Measurements from ENCODE around the gene DENND4C. TPM values are rescaled to one million over a fixed set of nuclear protein-coding genes. Genes with fewer than 3 reads are reported as not detected.

The DENND4C gene
- total RNA-seq, 3 donors from 2014 or later: 54.7 to 93.0 (median 72.3) TPM

DNA sequence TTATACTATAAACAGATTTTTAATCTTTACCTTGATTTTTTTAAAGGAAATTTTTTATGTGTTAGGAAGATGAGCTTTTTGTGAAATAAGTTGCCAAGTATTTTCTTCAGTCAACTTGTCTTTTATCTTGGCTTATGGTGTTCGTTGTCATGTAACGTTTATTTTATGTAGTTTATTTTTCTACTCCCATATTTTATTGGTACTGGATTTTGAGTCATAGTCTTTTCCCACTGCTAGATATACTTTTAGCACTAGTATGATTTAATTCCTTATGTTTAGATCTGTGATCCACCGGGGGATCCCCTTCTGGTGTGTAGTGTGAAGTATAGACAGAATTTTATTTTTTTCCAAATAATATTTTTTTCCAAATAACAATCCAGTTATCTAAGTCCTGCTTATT lies 54.2 kb downstream of the DENND4C start:
- ATAC-seq (peak; percentile 71), DNase-seq (no peak)
- TF ChIP-seq, protein P1, sequence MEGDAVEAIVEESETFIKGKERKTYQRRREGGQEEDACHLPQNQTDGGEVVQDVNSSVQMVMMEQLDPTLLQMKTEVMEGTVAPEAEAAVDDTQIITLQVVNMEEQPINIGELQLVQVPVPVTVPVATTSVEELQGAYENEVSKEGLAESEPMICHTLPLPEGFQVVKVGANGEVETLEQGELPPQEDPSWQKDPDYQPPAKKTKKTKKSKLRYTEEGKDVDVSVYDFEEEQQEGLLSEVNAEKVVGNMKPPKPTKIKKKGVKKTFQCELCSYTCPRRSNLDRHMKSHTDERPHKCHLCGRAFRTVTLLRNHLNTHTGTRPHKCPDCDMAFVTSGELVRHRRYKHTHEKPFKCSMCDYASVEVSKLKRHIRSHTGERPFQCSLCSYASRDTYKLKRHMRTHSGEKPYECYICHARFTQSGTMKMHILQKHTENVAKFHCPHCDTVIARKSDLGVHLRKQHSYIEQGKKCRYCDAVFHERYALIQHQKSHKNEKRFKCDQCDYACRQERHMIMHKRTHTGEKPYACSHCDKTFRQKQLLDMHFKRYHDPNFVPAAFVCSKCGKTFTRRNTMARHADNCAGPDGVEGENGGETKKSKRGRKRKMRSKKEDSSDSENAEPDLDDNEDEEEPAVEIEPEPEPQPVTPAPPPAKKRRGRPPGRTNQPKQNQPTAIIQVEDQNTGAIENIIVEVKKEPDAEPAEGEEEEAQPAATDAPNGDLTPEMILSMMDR (IDR thresholded peaks at IDR 0.05): no peak
- Histone ChIP-seq H3K9me3 (no peaks in the 10 kb centered on the region), H3K4me3 (no peak overlapping the region), H3K36me3 (ENCODE audit: low read depth) (no peaks in the 10 kb centered on the region), H3K4me1 (ENCODE audit: low read depth) (peaks cover 10% of the 10 kb centered on the region)
- intact Hi-C loops (cut with DNase I, micrococcal nuclease): no loop called here

DNA sequence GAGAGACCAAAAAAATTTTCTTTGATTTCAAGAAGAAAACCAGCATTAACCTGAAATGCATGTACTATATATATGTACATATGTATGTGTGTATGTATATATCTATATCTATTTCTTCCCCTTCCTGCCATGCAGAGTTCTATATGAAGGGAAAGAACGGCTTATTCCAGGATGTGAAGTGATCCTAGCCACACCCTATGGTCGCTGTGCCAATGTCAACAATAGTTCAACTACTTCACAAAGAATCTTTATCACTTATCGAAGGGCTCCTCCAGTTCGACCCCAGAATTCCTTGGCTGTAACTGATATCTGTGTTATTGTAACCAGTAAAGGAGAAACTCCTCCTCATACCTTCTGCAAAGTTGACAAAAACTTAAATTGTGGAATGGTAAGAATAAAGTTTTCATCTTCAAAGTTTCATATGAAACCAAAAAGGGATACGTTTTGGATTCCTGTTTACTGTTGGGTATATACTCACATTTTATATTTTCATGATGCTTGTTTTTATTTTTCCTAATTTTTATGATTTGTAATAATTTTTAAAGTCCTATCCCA lies 56.2 kb downstream of the DENND4C start:
- intact Hi-C loops (cut with DNase I, micrococcal nuclease): no loop called here
- Histone ChIP-seq H3K4me1 (ENCODE audit: low read depth) (peaks cover 10% of the 10 kb centered on the region), H3K36me3 (ENCODE audit: low read depth) (no peaks in the 10 kb centered on the region), H3K4me3 (no peak overlapping the region), H3K9me3 (no peaks in the 10 kb centered on the region)
- TF ChIP-seq, protein P1 (IDR thresholded peaks at IDR 0.05): no peak
- peak; percentile 91 for ATAC-seq
- DNase-seq: peak in 1 of 3 donors; percentile 97

DNA sequence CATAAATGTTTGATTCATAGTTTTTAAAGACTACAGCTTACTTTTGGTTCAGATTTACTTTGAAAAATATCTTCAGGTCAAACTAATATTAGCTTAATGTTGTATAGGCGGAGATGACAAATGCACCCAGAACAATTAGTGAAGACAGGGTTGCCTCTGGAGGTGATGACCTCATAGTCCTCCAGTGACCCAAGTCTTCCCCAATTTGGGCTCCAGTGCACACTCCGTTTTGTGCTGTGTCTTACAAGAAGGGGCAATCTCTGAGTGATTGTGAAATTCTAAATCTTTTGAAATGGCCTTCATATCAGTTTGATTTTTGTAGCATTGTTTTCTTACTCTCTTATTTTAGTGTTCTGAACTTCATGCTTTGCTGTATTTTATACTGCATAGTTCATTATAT lies 57.6 kb downstream of the DENND4C start:
- DNase-seq (no peak), ATAC-seq (no peak)
- TF ChIP-seq, protein P1 (IDR thresholded peaks at IDR 0.05): no peak
- H3K9me3 ChIP-seq: no peaks in the 10 kb centered on the region
- H3K4me3 ChIP-seq: no peak overlapping the region
- intact Hi-C loops (cut with DNase I, micrococcal nuclease): no loop called here
- H3K36me3 ChIP-seq (ENCODE audit: low read depth): no peaks in the 10 kb centered on the region
- H3K4me1 ChIP-seq (ENCODE audit: low read depth): peaks cover 10% of the 10 kb centered on the region

DNA sequence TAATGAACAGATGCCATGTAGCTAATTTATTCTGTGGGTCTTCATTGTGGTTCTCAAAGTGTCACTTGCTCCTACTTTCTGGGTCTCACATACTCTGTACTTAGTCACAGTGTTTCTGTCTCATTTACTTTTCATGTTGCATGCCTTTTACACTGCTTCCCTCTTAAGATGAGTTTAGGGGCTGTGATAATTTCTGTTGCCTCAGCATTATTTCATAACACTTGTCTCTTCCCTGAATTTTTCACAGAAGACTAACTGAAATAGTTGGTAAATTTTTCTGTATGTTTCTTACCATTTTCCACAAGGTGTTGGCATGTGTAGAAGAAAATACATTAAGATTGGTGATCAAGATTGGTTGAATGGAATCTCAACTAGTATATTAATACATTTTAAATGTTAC lies 59.6 kb downstream of the DENND4C start:
- Histone ChIP-seq H3K4me1 (ENCODE audit: low read depth) (peaks cover 7% of the 10 kb centered on the region), H3K4me3 (no peak overlapping the region), H3K36me3 (ENCODE audit: low read depth) (no peaks in the 10 kb centered on the region), H3K9me3 (no peaks in the 10 kb centered on the region)
- DNase-seq (no peak), ATAC-seq (no peak)
- intact Hi-C loops (cut with DNase I, micrococcal nuclease): no loop called here
- TF ChIP-seq, protein P1 (IDR thresholded peaks at IDR 0.05): no peak

DNA sequence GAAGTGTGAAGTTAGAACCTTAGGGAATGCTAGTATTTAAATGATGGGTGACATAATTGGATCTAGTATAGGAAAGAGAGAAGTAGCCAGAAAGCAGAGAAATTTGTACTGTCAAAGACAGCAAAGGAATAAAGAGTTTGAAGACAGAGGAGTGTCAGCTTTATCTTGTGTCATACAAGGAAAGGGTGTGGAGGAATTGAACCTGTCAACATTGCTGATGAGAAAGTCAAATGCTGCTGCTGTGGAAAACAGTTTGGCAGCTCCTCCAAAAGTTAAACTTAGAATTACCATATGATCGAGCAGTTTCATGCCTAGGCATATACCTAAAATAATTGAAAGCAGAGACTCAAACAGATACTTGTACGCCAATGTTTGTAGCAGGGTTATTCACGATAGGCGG lies 63.7 kb downstream of the DENND4C start:
- no peak overlapping the region for H3K4me3 ChIP-seq
- H3K36me3 ChIP-seq (ENCODE audit: low read depth): no peaks in the 10 kb centered on the region
- DNase-seq: no peak
- intact Hi-C loops (cut with DNase I, micrococcal nuclease): no loop called here
- H3K9me3 ChIP-seq: no peaks in the 10 kb centered on the region
- no peaks in the 10 kb centered on the region for H3K4me1 ChIP-seq (ENCODE audit: low read depth)
- TF ChIP-seq, protein P1 (IDR thresholded peaks at IDR 0.05): no peak
- ATAC-seq: peak; percentile 39

Measured in mucosa of descending colon (tissue), 3 donors.